ENCODE results near the gene FCGBP.

DNA sequence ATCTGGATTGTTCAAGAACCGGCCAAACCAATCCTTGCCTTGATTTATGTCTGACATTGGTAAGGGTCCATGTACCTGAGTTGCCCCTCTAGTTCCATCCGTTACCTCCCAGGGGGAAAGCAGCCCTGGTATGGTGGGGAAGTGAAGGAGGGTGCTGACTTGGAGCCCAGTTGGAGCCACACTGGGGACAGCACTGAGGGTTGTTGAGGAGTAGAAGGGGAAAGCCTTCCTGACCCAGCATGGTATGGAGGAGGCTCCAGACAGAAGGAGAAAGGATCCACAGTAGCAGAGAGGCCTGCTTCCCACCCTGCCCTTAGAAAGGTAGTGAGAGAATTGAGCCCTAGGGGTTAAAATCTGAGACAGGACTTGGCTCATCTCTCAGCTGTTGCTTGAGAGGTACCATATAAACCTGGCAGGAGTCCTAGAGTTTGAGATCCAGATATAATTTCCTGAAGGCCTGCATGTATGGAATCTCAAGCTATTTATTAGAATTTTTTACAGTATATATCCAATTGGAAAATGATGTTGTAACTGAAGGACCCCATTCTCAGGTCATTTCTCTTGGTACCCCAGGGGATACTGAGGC, 16.7 kb upstream of the FCGBP start:
- no peak for TF ChIP-seq POLR2A (IDR thresholded peaks at IDR 0.05; ENCODE audit: low read length)
- no peak for TF ChIP-seq GATA1 (IDR thresholded peaks at IDR 0.05; ENCODE audit: low read depth, low read length)
